Measurements from ENCODE around the gene CELF4. TPM values are rescaled to one million over a fixed set of nuclear protein-coding genes. Genes with fewer than 3 reads are reported as not detected.

Gene CELF4
- total and polyA plus RNA-seq, 2 donors (not counting 3 experiments of a cell fraction or from before 2014, with no cell fraction given) = not detected

GRCh38 chr18:37408676-37409265 is 156.8 kb downstream of the CELF4 start:
- BruUV-seq (replicated peaks) = no TSS peak
- no peak for TF ChIP-seq EZH2 (IDR thresholded peaks at IDR 0.05; ENCODE audit: borderline replicate concordance, low read depth, low read length, severe bottlenecking)
- no peak for TF ChIP-seq MAX (IDR thresholded peaks at IDR 0.05; ENCODE audit: insufficient read depth, insufficient read length)
- TF ChIP-seq GATA2 (IDR thresholded peaks at IDR 0.05; ENCODE audit: insufficient read depth, insufficient read length, low read depth, low read length) = no peak
- TF ChIP-seq FOS (IDR thresholded peaks at IDR 0.05; ENCODE audit: borderline replicate concordance, insufficient read depth, low read length) = no peak
- TF ChIP-seq POLR2A (IDR thresholded peaks at IDR 0.05; ENCODE audit: low read depth, low read length) = no peak
- TF ChIP-seq MYC (IDR thresholded peaks at IDR 0.05; ENCODE audit: low read depth, low read length) = no peak
- TF ChIP-seq, protein P1, sequence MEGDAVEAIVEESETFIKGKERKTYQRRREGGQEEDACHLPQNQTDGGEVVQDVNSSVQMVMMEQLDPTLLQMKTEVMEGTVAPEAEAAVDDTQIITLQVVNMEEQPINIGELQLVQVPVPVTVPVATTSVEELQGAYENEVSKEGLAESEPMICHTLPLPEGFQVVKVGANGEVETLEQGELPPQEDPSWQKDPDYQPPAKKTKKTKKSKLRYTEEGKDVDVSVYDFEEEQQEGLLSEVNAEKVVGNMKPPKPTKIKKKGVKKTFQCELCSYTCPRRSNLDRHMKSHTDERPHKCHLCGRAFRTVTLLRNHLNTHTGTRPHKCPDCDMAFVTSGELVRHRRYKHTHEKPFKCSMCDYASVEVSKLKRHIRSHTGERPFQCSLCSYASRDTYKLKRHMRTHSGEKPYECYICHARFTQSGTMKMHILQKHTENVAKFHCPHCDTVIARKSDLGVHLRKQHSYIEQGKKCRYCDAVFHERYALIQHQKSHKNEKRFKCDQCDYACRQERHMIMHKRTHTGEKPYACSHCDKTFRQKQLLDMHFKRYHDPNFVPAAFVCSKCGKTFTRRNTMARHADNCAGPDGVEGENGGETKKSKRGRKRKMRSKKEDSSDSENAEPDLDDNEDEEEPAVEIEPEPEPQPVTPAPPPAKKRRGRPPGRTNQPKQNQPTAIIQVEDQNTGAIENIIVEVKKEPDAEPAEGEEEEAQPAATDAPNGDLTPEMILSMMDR (IDR thresholded peaks at IDR 0.05; ENCODE audit: extremely low read depth in 1 of 2, insufficient read depth in 1 of 2, low read depth in 1 of 2, low read length in 2 of 2) = no peak
- no peak overlapping the region for H3K27ac ChIP-seq (ENCODE audit: insufficient read depth, low read depth, low read length)
- H2AFZ ChIP-seq (ENCODE audit: low read depth, low read length) = no peak overlapping the region
- H3K9me3 ChIP-seq (replicated peaks; ENCODE audit: control insufficient read depth, insufficient read depth, low read length) = no peaks in the 10 kb centered on the region
- H3K27me3 ChIP-seq (ENCODE audit: control insufficient read depth in 2 of 2, insufficient read depth in 2 of 2, low read length in 2 of 2) = no peaks in the 10 kb centered on the region
- no peaks in the 10 kb centered on the region for H3K4me1 ChIP-seq (ENCODE audit: control insufficient read depth, extremely low read depth, insufficient read depth, low read length)
- no peak overlapping the region for H3K4me3 ChIP-seq (replicated peaks in 1 of 3; ENCODE audit: insufficient read depth in 1 of 3, low read depth in 1 of 3, low read length in 3 of 3)
- H3K9ac ChIP-seq (replicated peaks; ENCODE audit: extremely low read depth, insufficient read depth, low read length) = no peak overlapping the region
- POLR2A ChIA-PET = no interaction called here
- dilution Hi-C loops (cut with MboI; ENCODE audit: extremely low pct_ligation_motif_present, low sequenced_read_pairs) = no loop called here
- H3K4me2 ChIP-seq (ENCODE audit: insufficient read depth, low read length) = no peak overlapping the region
- no peaks in the 10 kb centered on the region for H3K9me1 ChIP-seq (replicated peaks; ENCODE audit: control insufficient read depth, extremely low read depth, insufficient read depth, low read length)
- no peak for FAIRE-seq
- CTCF ChIA-PET = no interaction called here
- no peaks in the 10 kb centered on the region for H4K20me1 ChIP-seq (replicated peaks; ENCODE audit: control insufficient read depth, extremely low read depth, insufficient read depth, low read length)
- no peaks in the 10 kb centered on the region for H3K79me2 ChIP-seq (ENCODE audit: control insufficient read depth, insufficient read depth, low read length)
- H3K36me3 ChIP-seq (ENCODE audit: control insufficient read depth in 2 of 2, extremely low read depth in 1 of 2, insufficient read depth in 2 of 2, low read length in 2 of 2) = no peaks in the 10 kb centered on the region
- intact Hi-C loops (cut with micrococcal nuclease) = no loop called here
- no peak for DNase-seq (ENCODE audit: low read depth, low spot score)
